Activated CD4-positive, alpha-beta memory T cell treated with anti-CD3 and anti-CD28 coated beads, Interleukin-2, amount 10 ng/mL, durations not matched to agents 7 days and 5 days (primary cell): ENCODE data around the gene LVRN. TPM values are rescaled to one million over a fixed set of nuclear protein-coding genes. Genes with fewer than 3 reads are reported as not detected.

Source experiments
- CTCF ChIA-PET: fragments of 350-600 bp; sonication (Branson Sonifier 250); formaldehyde crosslinking; loops from one replicate; lab custom pipeline; 2021; ENCODE audit warnings: antibody characterized with exemption, inconsistent platforms; lab: Charles Lee
- POLR2A ChIA-PET: fragments of 350-600 bp; sonication (Branson Sonifier 250); formaldehyde crosslinking; loops from one replicate; lab custom pipeline; 2021; ENCODE audit warnings: antibody characterized with exemption; lab: Charles Lee
- DNase-seq: peaks from one replicate; pipeline ENCODE4 v3.0.0-alpha.2; 2020
- H3K27ac Mint-ChIP-seq: one replicate; pipeline ENCODE4 v1.8.0; 2021; ENCODE audit warnings: mild to moderate bottlenecking, mixed read lengths
- H3K27me3 Mint-ChIP-seq: one replicate; pipeline ENCODE4 v1.8.0; 2021; ENCODE audit warnings: mixed read lengths
- H3K36me3 Mint-ChIP-seq: one replicate; pipeline ENCODE4 v1.8.0; 2021; ENCODE audit warnings: low read depth, mixed read lengths
- H3K4me1 Mint-ChIP-seq: one replicate; pipeline ENCODE4 v1.8.0; 2021; ENCODE audit warnings: mixed read lengths
- H3K4me3 Mint-ChIP-seq: one replicate; pipeline ENCODE4 v1.8.0; 2021; ENCODE audit warnings: mild to moderate bottlenecking, mixed read lengths
- H3K9me3 Mint-ChIP-seq: one replicate; pipeline ENCODE4 v1.8.0; 2021; ENCODE audit warnings: mixed read lengths
- total RNA-seq, 2 experiments: library from RNA; stranded (reverse); gene quantifications; one replicate each; pipeline ENCODE4 v1.2.3, GENCODE V29; 2021

The LVRN gene
- total RNA-seq, 2 experiments from 2014 or later: 0.13 TPM; not detected in 1

- Mint-ChIP-seq H3K4me3 (no peak overlapping the region), H3K36me3 (no peaks in the 10 kb centered on the region), H3K4me1 (no peaks in the 10 kb centered on the region), H3K9me3 (no peaks in the 10 kb centered on the region), H3K27ac (no peak overlapping the region), H3K27me3 (peaks cover 18% of the 10 kb centered on the region)
- ChIA-PET CTCF (no interaction called here), POLR2A (no interaction called here)
- DNase-seq: no peak
These were observed 51.0 kb downstream of the LVRN start for GRCh38 chr5:116013207-116013785.

DNA sequence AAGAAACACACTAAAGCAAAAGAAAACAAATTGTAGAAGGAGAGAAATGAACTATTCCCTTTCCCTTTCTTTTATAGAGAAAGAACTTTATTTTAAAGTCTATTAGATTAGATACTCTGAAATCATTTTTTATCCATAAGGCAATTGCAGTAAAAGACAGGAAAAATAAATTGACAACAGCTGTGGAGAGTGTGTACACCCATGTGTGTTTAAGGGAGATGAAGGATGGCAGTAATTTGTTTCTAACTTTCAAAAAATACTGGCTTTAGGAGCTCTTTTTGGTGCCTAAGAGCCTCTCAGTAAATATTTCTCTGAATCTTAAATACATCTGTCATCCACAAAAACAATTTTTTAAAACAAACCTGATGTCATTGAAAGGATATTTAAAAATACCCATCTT is 51.7 kb downstream of the LVRN start:
- H3K4me3 Mint-ChIP-seq: no peak overlapping the region
- no peaks in the 10 kb centered on the region for H3K9me3 Mint-ChIP-seq
- POLR2A ChIA-PET: no interaction called here
- CTCF ChIA-PET: no interaction called here
- H3K27ac Mint-ChIP-seq: no peak overlapping the region
- no peaks in the 10 kb centered on the region for H3K4me1 Mint-ChIP-seq
- H3K36me3 Mint-ChIP-seq: no peaks in the 10 kb centered on the region
- no peak for DNase-seq
- peaks cover 15% of the 10 kb centered on the region for H3K27me3 Mint-ChIP-seq

DNA sequence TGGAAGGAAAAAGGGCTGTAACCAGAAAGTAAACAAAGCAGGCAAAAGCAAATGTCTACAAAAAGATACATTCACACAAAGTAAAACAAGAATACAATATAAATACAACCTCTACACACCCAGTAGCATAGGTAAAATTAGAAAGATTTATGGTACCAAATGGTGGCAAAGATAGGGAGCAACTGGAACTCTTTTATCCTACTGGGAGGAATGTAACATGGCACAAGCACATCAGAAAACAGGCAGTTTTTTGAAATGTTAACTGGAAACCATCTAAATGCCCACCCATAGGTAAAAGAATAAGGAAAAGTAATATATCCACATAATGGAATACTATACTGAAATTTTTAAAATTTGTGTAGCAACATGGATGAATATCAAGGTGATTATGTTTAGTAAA is 61.3 kb downstream of the LVRN start:
- Mint-ChIP-seq H3K4me3 (no peak overlapping the region), H3K4me1 (no peaks in the 10 kb centered on the region), H3K36me3 (no peaks in the 10 kb centered on the region), H3K27me3 (peaks cover 24% of the 10 kb centered on the region), H3K9me3 (no peaks in the 10 kb centered on the region), H3K27ac (no peak overlapping the region)
- DNase-seq: no peak
- ChIA-PET POLR2A (no interaction called here), CTCF (no interaction called here)

DNA sequence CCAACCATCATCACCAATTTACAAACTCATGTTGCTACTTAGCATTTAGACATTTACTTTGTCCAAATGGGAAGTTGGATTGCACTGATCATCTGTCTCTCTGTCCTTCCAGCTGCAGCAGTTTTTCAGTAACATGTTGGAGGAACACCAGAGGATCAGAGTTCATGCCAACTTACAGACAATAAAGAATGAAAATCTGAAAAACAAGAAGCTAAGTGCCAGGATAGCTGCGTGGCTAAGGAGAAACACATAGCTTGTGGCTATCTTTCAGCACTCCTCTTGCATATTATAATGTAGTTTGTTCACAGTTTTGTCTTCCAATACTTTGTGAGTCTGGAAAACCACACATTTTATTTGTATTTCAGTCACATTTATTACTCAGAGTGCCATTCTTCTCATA is 63.6 kb downstream of the LVRN start:
- H3K27ac Mint-ChIP-seq: no peak overlapping the region
- no peak for DNase-seq
- no peak overlapping the region for H3K4me3 Mint-ChIP-seq
- no peaks in the 10 kb centered on the region for H3K36me3 Mint-ChIP-seq
- H3K4me1 Mint-ChIP-seq: no peaks in the 10 kb centered on the region
- ChIA-PET CTCF (no interaction called here), POLR2A (no interaction called here)
- H3K9me3 Mint-ChIP-seq: no peaks in the 10 kb centered on the region
- H3K27me3 Mint-ChIP-seq: peaks cover 23% of the 10 kb centered on the region

DNA sequence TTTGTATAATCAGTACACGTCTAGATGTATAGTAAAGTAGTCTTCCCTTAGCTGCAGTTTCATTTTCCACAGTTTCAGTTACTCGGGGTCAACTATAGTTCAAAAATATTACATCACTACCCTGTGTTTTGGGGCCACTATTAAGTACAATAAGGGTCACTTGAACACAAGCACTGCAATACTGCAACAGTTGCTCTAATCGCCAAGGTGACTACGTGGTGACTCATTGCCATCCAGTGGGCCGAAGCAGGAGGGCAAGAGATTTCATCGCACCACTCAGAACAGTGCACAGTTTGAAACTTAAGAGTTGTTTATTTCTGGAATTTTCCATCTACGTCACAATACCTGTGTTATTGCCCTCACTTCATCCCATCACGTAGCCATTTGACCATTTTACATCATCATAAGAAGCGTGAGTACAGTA is 69.8 kb downstream of the LVRN start, which contains the start of gene ARL14EPL:
Gene ARL14EPL, plus strand, starts transcription at position 379 of the 424 bp plus-strand sequence. CDS start 18,994 bp downstream, outside the sequence.
- Mint-ChIP-seq H3K4me1 (peaks cover 4% of the 10 kb centered on the region), H3K27me3 (peaks cover 26% of the 10 kb centered on the region), H3K27ac (no peak within 1 kb of the TSS), H3K4me3 (no peak within 1 kb of the TSS), H3K9me3 (no peaks in the 10 kb centered on the region), H3K36me3 (no peaks in the 10 kb centered on the region)
- ChIA-PET CTCF (no interaction called here), POLR2A (no interaction called here)
- DNase-seq: no peak

GRCh38 chr5:116032991-116033390 is 70.7 kb downstream of the LVRN start:
- Mint-ChIP-seq H3K9me3 (no peaks in the 10 kb centered on the region), H3K4me3 (no peak overlapping the region), H3K36me3 (no peaks in the 10 kb centered on the region), H3K27me3 (peaks cover 24% of the 10 kb centered on the region), H3K27ac (no peak overlapping the region), H3K4me1 (peaks cover 6% of the 10 kb centered on the region)
- ChIA-PET POLR2A (no interaction called here), CTCF (no interaction called here)
- no peak for DNase-seq

DNA sequence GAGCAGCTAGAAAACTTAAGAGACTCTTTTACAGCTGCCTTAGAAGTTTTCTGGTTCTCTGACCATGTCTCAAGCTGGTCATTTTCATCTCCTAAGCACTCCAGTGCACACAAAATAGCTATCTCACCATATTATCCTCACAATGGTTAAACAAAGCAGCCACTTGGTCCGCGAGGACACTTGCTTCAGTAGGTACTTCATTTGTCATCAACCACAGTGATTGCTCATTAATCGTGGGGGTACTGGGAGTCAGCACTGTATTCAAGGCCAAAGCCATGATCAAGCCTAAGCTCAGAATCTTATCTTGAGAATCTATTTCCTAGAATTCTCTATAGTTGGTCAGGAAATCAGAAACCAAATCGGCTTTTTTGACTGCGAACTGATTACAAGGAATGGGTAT is 72.8 kb downstream of the LVRN start:
- ChIA-PET POLR2A (no interaction called here), CTCF (interaction anchor here (1.0 kb wide), 1 partner anchor 401 kb away, joined by 4 read pairs; no protein-coding TSS in a partner anchor)
- H3K27ac Mint-ChIP-seq: no peak overlapping the region
- no peak for DNase-seq
- H3K36me3 Mint-ChIP-seq: no peaks in the 10 kb centered on the region
- peaks cover 27% of the 10 kb centered on the region for H3K27me3 Mint-ChIP-seq
- peaks cover 6% of the 10 kb centered on the region for H3K4me1 Mint-ChIP-seq
- H3K4me3 Mint-ChIP-seq: no peak overlapping the region
- no peaks in the 10 kb centered on the region for H3K9me3 Mint-ChIP-seq

GRCh38 chr5:116037236-116037822 is 75.1 kb downstream of the LVRN start:
- POLR2A ChIA-PET: no interaction called here
- Mint-ChIP-seq H3K4me1 (peaks cover 3% of the 10 kb centered on the region), H3K4me3 (no peak overlapping the region), H3K9me3 (no peaks in the 10 kb centered on the region), H3K36me3 (no peaks in the 10 kb centered on the region), H3K27me3 (peaks cover 28% of the 10 kb centered on the region), H3K27ac (no peak overlapping the region)
- CTCF ChIA-PET: interaction anchor here (0.6 kb wide), 1 partner anchor 31 kb away, joined by 3 read pairs; no protein-coding TSS in a partner anchor
- no peak for DNase-seq

GRCh38 chr5:116038817-116039216 is 76.5 kb downstream of the LVRN start:
- CTCF ChIA-PET: no interaction called here
- peaks cover 30% of the 10 kb centered on the region for H3K27me3 Mint-ChIP-seq
- DNase-seq: no peak
- no peaks in the 10 kb centered on the region for H3K36me3 Mint-ChIP-seq
- H3K9me3 Mint-ChIP-seq: no peaks in the 10 kb centered on the region
- H3K4me1 Mint-ChIP-seq: peaks cover 3% of the 10 kb centered on the region
- no peak overlapping the region for H3K27ac Mint-ChIP-seq
- POLR2A ChIA-PET: no interaction called here
- H3K4me3 Mint-ChIP-seq: no peak overlapping the region

DNA sequence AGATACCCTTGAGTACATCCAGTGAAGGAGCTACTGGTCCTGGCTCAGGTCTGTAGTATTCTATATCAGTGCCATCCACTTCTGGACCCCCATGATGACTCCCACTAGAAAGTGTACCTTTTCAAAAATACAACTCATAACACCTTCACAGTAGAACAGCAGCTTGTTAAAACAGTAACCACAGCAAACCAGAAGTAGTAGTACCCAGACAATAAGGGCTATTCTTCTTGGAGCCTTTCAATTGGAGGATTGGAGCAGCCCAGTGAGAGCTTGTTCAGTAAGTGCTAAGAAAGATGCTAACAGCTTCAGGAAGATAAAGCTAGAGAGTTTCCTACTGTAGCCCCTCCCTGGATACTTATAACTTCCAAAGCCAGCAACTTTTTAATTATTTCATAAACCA is 80.1 kb downstream of the LVRN start:
- POLR2A ChIA-PET: no interaction called here
- no peaks in the 10 kb centered on the region for H3K9me3 Mint-ChIP-seq
- CTCF ChIA-PET: interaction anchor here (0.6 kb wide), 1 partner anchor 204 kb away, joined by 3 read pairs; no protein-coding TSS in a partner anchor
- no peak overlapping the region for H3K27ac Mint-ChIP-seq
- no peak for DNase-seq
- H3K27me3 Mint-ChIP-seq: peaks cover 22% of the 10 kb centered on the region
- H3K4me3 Mint-ChIP-seq: no peak overlapping the region
- peaks cover 2% of the 10 kb centered on the region for H3K4me1 Mint-ChIP-seq
- no peaks in the 10 kb centered on the region for H3K36me3 Mint-ChIP-seq

- no peak for DNase-seq
- H3K27me3 Mint-ChIP-seq: peaks cover 19% of the 10 kb centered on the region
- H3K36me3 Mint-ChIP-seq: no peaks in the 10 kb centered on the region
- H3K4me3 Mint-ChIP-seq: no peak overlapping the region
- no peaks in the 10 kb centered on the region for H3K9me3 Mint-ChIP-seq
- CTCF ChIA-PET: no interaction called here
- POLR2A ChIA-PET: no interaction called here
- H3K4me1 Mint-ChIP-seq: peaks cover 2% of the 10 kb centered on the region
- H3K27ac Mint-ChIP-seq: no peak overlapping the region
These were observed 81.8 kb downstream of the LVRN start for GRCh38 chr5:116044073-116044472.

- H3K4me3 Mint-ChIP-seq: no peak overlapping the region
- H3K27ac Mint-ChIP-seq: no peak overlapping the region
- CTCF ChIA-PET: no interaction called here
- no peak for DNase-seq
- peaks cover 2% of the 10 kb centered on the region for H3K4me1 Mint-ChIP-seq
- H3K36me3 Mint-ChIP-seq: no peaks in the 10 kb centered on the region
- POLR2A ChIA-PET: no interaction called here
- peaks cover 19% of the 10 kb centered on the region for H3K27me3 Mint-ChIP-seq
- H3K9me3 Mint-ChIP-seq: no peaks in the 10 kb centered on the region
These were observed 83.5 kb downstream of the LVRN start for GRCh38 chr5:116045821-116046220.

DNA sequence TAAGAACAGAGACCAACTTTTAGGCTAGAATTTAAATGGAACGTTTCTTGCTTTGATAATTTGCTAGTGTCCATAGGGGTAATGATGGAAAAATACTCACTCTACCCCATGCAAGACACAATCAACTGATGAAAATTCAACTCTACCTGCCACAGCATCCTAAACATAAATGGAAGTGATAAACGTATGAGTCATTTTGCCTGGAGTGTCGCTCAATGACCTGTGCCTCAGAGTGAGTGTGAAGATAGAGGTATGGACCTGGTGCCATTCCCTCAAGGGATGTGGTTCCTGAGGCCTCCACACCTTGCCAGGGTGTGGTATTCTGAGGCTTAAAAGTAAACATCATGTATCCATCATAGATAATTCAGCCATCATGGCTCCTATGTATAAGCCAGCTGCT is 84.0 kb downstream of the LVRN start:
- H3K27me3 Mint-ChIP-seq: peaks cover 19% of the 10 kb centered on the region
- CTCF ChIA-PET: no interaction called here
- no peaks in the 10 kb centered on the region for H3K36me3 Mint-ChIP-seq

DNA sequence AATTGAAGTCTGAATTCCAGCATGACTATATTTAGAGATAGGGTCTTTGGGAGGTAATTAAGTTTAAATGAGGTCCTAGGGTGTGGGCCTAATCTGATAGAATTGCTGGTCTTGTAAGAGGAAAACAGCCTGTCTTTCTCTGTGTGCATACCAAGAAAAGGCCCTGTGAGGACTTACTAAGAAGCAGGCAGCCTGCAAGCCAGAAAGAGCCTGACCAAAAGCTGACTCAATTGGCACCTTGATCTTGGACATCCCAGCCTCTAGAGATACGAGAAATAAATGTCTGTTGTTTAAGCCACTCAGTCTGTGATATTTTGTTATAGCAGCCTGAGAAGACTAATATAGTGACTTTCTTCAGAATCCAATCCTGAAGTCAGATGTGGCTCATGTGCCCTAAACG is 84.5 kb downstream of the LVRN start:
- POLR2A ChIA-PET: no interaction called here
- Mint-ChIP-seq H3K27ac (no peak overlapping the region), H3K4me1 (peaks cover 2% of the 10 kb centered on the region), H3K4me3 (no peak overlapping the region), H3K36me3 (no peaks in the 10 kb centered on the region), H3K27me3 (peaks cover 16% of the 10 kb centered on the region), H3K9me3 (no peaks in the 10 kb centered on the region)
- no peak for DNase-seq
- CTCF ChIA-PET: no interaction called here

More for the DNA sequence above, 84.0 kb downstream of the LVRN start:
- Mint-ChIP-seq H3K9me3 (no peaks in the 10 kb centered on the region), H3K4me3 (no peak overlapping the region), H3K27ac (no peak overlapping the region), H3K4me1 (peaks cover 2% of the 10 kb centered on the region)
- no peak for DNase-seq
- POLR2A ChIA-PET: no interaction called here
